Stimulated activated naive B cell treated with anti-CD40 and anti-IgM and Interleukin-4, amounts not matched to agents 10 μg/mL and 1 μg/mL and 100 μg/mL, for 72 hours (primary cell): ENCODE measurements around the gene CD200R1.

ENCODE experiments used
- ATAC-seq, 2 donors: fragments of 150-1000 bp; cut with Tn5 transposase; replicated peaks; 2 replicates each; pipeline ENCODE4 v1.10.0; 2021; ENCODE audit warnings: moderate library complexity in 1 of 2
- DNase-seq: peaks from one replicate; pipeline ENCODE4 v3.0.0; 2021
- H3K27ac Mint-ChIP-seq: one replicate; pipeline ENCODE4 v1.8.0; 2022; ENCODE audit warnings: mild to moderate bottlenecking, mixed read lengths
- H3K27me3 Mint-ChIP-seq, 2 donors: one replicate each; pipeline ENCODE4 v1.8.0; 2022; ENCODE audit warnings: mixed read lengths in 2 of 2
- H3K36me3 Mint-ChIP-seq, 2 donors: one replicate each; pipeline ENCODE4 v1.8.0; 2022; ENCODE audit warnings: mixed read lengths in 2 of 2, mild to moderate bottlenecking in 1 of 2
- H3K4me1 Mint-ChIP-seq, 2 donors: one replicate each; pipeline ENCODE4 v1.8.0; 2022; ENCODE audit warnings: mixed read lengths in 2 of 2, mild to moderate bottlenecking in 1 of 2
- H3K4me3 Mint-ChIP-seq, 2 donors: one replicate each; pipeline ENCODE4 v1.8.0; 2022; ENCODE audit warnings: mild to moderate bottlenecking in 2 of 2, mixed read lengths in 2 of 2, moderate library complexity in 1 of 2
- H3K9me3 Mint-ChIP-seq, 2 donors: one replicate each; pipeline ENCODE4 v1.8.0; 2022; ENCODE audit warnings: mixed read lengths in 2 of 2, mild to moderate bottlenecking in 1 of 2

The CD200R1 gene

GRCh38 chr3:112889357-112889756 is 85.5 kb downstream of the CD200R1 start:
- Mint-ChIP-seq H3K27me3 (no peaks in the 10 kb centered on the region), H3K36me3 (no peaks in the 10 kb centered on the region), H3K4me3 (no peak overlapping the region), H3K4me1 (peaks cover 10 to 18% of the 10 kb centered on the region in 2 donors), H3K27ac (no peak overlapping the region), H3K9me3 (no peaks in the 10 kb centered on the region)
- ATAC-seq = no peak
- DNase-seq = no peak

- Mint-ChIP-seq H3K4me3 (no peak overlapping the region), H3K9me3 (no peaks in the 10 kb centered on the region), H3K36me3 (no peaks in the 10 kb centered on the region), H3K4me1 (peaks cover 10 to 18% of the 10 kb centered on the region in 2 donors), H3K27ac (no peak overlapping the region), H3K27me3 (no peaks in the 10 kb centered on the region)
- ATAC-seq (no peak), DNase-seq (no peak)
Measured at GRCh38 chr3:112888381-112889085, 86.4 kb downstream of the CD200R1 start.

- Mint-ChIP-seq H3K27me3 (no peaks in the 10 kb centered on the region), H3K4me1 (peaks cover 14 to 27% of the 10 kb centered on the region in 2 donors), H3K4me3 (no peak overlapping the region), H3K27ac (no peak overlapping the region), H3K9me3 (peaks cover 4 to 5% of the 10 kb centered on the region in 2 donors), H3K36me3 (peaks cover 0 to 2% of the 10 kb centered on the region in 2 donors)
- DNase-seq (no peak), ATAC-seq (peak in 1 of 2 donors; percentile 27)
Measured at GRCh38 chr3:112884678-112885290, 90.1 kb downstream of the CD200R1 start.

- Mint-ChIP-seq H3K36me3 (peaks cover 0 to 2% of the 10 kb centered on the region in 2 donors), H3K27me3 (no peaks in the 10 kb centered on the region), H3K4me3 (no peak overlapping the region), H3K27ac (no peak overlapping the region), H3K9me3 (peaks cover 4 to 5% of the 10 kb centered on the region in 2 donors), H3K4me1 (peaks cover 6 to 19% of the 10 kb centered on the region in 2 donors)
- DNase-seq = no peak
- ATAC-seq = no peak
Measured at GRCh38 chr3:112881891-112882290, 93.0 kb downstream of the CD200R1 start.

GRCh38 chr3:112875561-112875960 is 99.3 kb downstream of the CD200R1 start:
- H3K27me3 Mint-ChIP-seq = no peaks in the 10 kb centered on the region
- H3K4me1 Mint-ChIP-seq = peaks cover 27 to 55% of the 10 kb centered on the region in 2 donors
- DNase-seq (no peak), ATAC-seq (no peak)
- H3K27ac Mint-ChIP-seq = no peak overlapping the region
- H3K36me3 Mint-ChIP-seq = peaks cover 5 to 6% of the 10 kb centered on the region in 2 donors
- H3K9me3 Mint-ChIP-seq = peaks cover 7 to 9% of the 10 kb centered on the region in 2 donors
- no peak overlapping the region for H3K4me3 Mint-ChIP-seq

GRCh38 chr3:112874725-112875124 is 100.2 kb downstream of the CD200R1 start:
- Mint-ChIP-seq H3K4me3 (peak overlapping the region; percentile 5 to 22), H3K9me3 (peaks cover 9 to 14% of the 10 kb centered on the region in 2 donors), H3K27ac (no peak overlapping the region), H3K4me1 (peaks cover 23 to 50% of the 10 kb centered on the region in 2 donors), H3K27me3 (no peaks in the 10 kb centered on the region), H3K36me3 (peaks cover 11 to 12% of the 10 kb centered on the region in 2 donors)
- ATAC-seq (no peak), DNase-seq (no peak)

- peaks cover 14 to 16% of the 10 kb centered on the region in 2 donors for H3K36me3 Mint-ChIP-seq
- peak overlapping the region; percentile 63 for H3K27ac Mint-ChIP-seq
- peaks cover 23 to 48% of the 10 kb centered on the region in 2 donors for H3K4me1 Mint-ChIP-seq
- no peaks in the 10 kb centered on the region for H3K27me3 Mint-ChIP-seq
- DNase-seq = no peak
- H3K9me3 Mint-ChIP-seq = peaks cover 12 to 18% of the 10 kb centered on the region in 2 donors
- H3K4me3 Mint-ChIP-seq = peak overlapping the region; percentile 37 to 49
- ATAC-seq = peak; percentile 87 to 92
Measured at GRCh38 chr3:112873632-112874031, 101.3 kb downstream of the CD200R1 start.

GRCh38 chr3:112871735-112872134 is 103.2 kb downstream of the CD200R1 start:
- Mint-ChIP-seq H3K9me3 (peaks cover 14 to 18% of the 10 kb centered on the region in 2 donors), H3K27me3 (no peaks in the 10 kb centered on the region), H3K27ac (no peak overlapping the region), H3K4me3 (no peak overlapping the region), H3K36me3 (peaks cover 14 to 16% of the 10 kb centered on the region in 2 donors), H3K4me1 (peaks cover 23 to 48% of the 10 kb centered on the region in 2 donors)
- peak in 1 of 2 donors; percentile 72 for ATAC-seq
- DNase-seq = no peak
